Measurements from ENCODE around the gene RDH12. TPM values are rescaled to one million over a fixed set of nuclear protein-coding genes. Genes with fewer than 3 reads are reported as not detected.

RDH12 gene
- total RNA-seq, 1 experiment from 2014 or later: 0.38 TPM

- H3K27me3 Mint-ChIP-seq (ENCODE audit: unreplicated experiment): no peaks in the 10 kb centered on the region
- TF ChIP-seq CTCF (IDR thresholded peaks at IDR 0.05; ENCODE audit: unreplicated experiment): no peak
- H3K27ac Mint-ChIP-seq (ENCODE audit: unreplicated experiment): no peak overlapping the region
- no peaks in the 10 kb centered on the region for H3K4me1 Mint-ChIP-seq (ENCODE audit: low read depth, unreplicated experiment)
- H3K36me3 Mint-ChIP-seq (ENCODE audit: insufficient read depth, unreplicated experiment): peaks cover 5% of the 10 kb centered on the region
- CTCF ChIA-PET: no interaction called here
- no peak overlapping the region for H3K4me3 Mint-ChIP-seq (ENCODE audit: low read depth, unreplicated experiment)
- no peaks in the 10 kb centered on the region for H3K9me3 Mint-ChIP-seq (ENCODE audit: low read depth, unreplicated experiment)
- intact Hi-C loops (cut with micrococcal nuclease; ENCODE audit: unreplicated experiment): no loop called here
- BruUV-seq (replicated peaks): no TSS peak
- no peak for DNase-seq
Measured at GRCh38 chr14:67757175-67757574, 55.5 kb downstream of the RDH12 start.

- CTCF ChIA-PET: no interaction called here
- BruUV-seq (replicated peaks): no TSS peak
- intact Hi-C loops (cut with micrococcal nuclease; ENCODE audit: unreplicated experiment): loop anchor here (10.0 kb wide), 1 partner anchor 85 kb away; the partner anchor contains the start of gene VTI1B
- DNase-seq: no peak
- H3K4me3 Mint-ChIP-seq (ENCODE audit: low read depth, unreplicated experiment): no peak overlapping the region
- H3K27ac Mint-ChIP-seq (ENCODE audit: unreplicated experiment): no peak overlapping the region
- H3K9me3 Mint-ChIP-seq (ENCODE audit: low read depth, unreplicated experiment): no peaks in the 10 kb centered on the region
- no peaks in the 10 kb centered on the region for H3K27me3 Mint-ChIP-seq (ENCODE audit: unreplicated experiment)
- peaks cover 5% of the 10 kb centered on the region for H3K36me3 Mint-ChIP-seq (ENCODE audit: insufficient read depth, unreplicated experiment)
- H3K4me1 Mint-ChIP-seq (ENCODE audit: low read depth, unreplicated experiment): peaks cover 12% of the 10 kb centered on the region
- TF ChIP-seq CTCF (IDR thresholded peaks at IDR 0.05; ENCODE audit: unreplicated experiment): no peak
Measured at GRCh38 chr14:67759916-67760315, 58.2 kb downstream of the RDH12 start.

GRCh38 chr14:67762051-67762450, 60.4 kb downstream of the RDH12 start:
- H3K36me3 Mint-ChIP-seq (ENCODE audit: insufficient read depth, unreplicated experiment): peaks cover 11% of the 10 kb centered on the region
- CTCF ChIA-PET: interaction anchor here (1.3 kb wide), 1 partner anchor 23 kb away, joined by 3 read pairs; no protein-coding TSS in a partner anchor
- no peak overlapping the region for H3K27ac Mint-ChIP-seq (ENCODE audit: unreplicated experiment)
- peaks cover 25% of the 10 kb centered on the region for H3K4me1 Mint-ChIP-seq (ENCODE audit: low read depth, unreplicated experiment)
- TF ChIP-seq CTCF (IDR thresholded peaks at IDR 0.05; ENCODE audit: unreplicated experiment): no peak
- no peaks in the 10 kb centered on the region for H3K27me3 Mint-ChIP-seq (ENCODE audit: unreplicated experiment)
- H3K9me3 Mint-ChIP-seq (ENCODE audit: low read depth, unreplicated experiment): no peaks in the 10 kb centered on the region
- BruUV-seq (replicated peaks): no TSS peak
- no peak overlapping the region for H3K4me3 Mint-ChIP-seq (ENCODE audit: low read depth, unreplicated experiment)
- intact Hi-C loops (cut with micrococcal nuclease; ENCODE audit: unreplicated experiment): loop anchor here (10.0 kb wide), 1 partner anchor 87 kb away; the partner anchor contains the start of gene VTI1B
- no peak for DNase-seq

GRCh38 chr14:67763158-67763822, 61.6 kb downstream of the RDH12 start:
- peak; percentile 29 for DNase-seq
- BruUV-seq (replicated peaks): no TSS peak
- Mint-ChIP-seq H3K4me1 (ENCODE audit: low read depth, unreplicated experiment) (peaks cover 25% of the 10 kb centered on the region), H3K9me3 (ENCODE audit: low read depth, unreplicated experiment) (no peaks in the 10 kb centered on the region), H3K27ac (ENCODE audit: unreplicated experiment) (no peak overlapping the region), H3K36me3 (ENCODE audit: insufficient read depth, unreplicated experiment) (peaks cover 5% of the 10 kb centered on the region), H3K27me3 (ENCODE audit: unreplicated experiment) (no peaks in the 10 kb centered on the region), H3K4me3 (ENCODE audit: low read depth, unreplicated experiment) (no peak overlapping the region)
- TF ChIP-seq CTCF (IDR thresholded peaks at IDR 0.05; ENCODE audit: unreplicated experiment): no peak
- CTCF ChIA-PET: interaction anchor here (1.3 kb wide), 1 partner anchor 24 kb away, joined by 3 read pairs; no protein-coding TSS in a partner anchor
- intact Hi-C loops (cut with micrococcal nuclease; ENCODE audit: unreplicated experiment): loop anchor here (10.0 kb wide), 1 partner anchor 88 kb away; the partner anchor contains the start of gene VTI1B

Measured in Calu3 (cell line).